Heart left ventricle (tissue), 16 donors: ENCODE results near the gene IPO5. TPM values are rescaled to one million over a fixed set of nuclear protein-coding genes. Genes with fewer than 3 reads are reported as not detected.

Experiments
- ATAC-seq, 4 donors: fragments of 200-7000 bp; cut with Tn5 transposase; one replicate each; pipeline ENCODE4 v1.9.1; 2020 to 2022; ENCODE audit warnings: moderate library complexity in 4 of 4, mild to moderate bottlenecking in 3 of 4, moderate number of reproducible peaks in 1 of 4
- DNase-seq, 5 donors: peaks; one replicate each; pipeline ENCODE4 v3.0.0-alpha.2; 2020
- H3K27ac ChIP-seq, 12 donors: fragments of 200-600 bp; sonication (generic) in 4 of 12; one replicate each; pipeline versions ENCODE4 v1.5.0 to v1.8.0; 2016 to 2022; ENCODE audit warnings: mild to moderate bottlenecking in 2 of 12
- H3K27me3 ChIP-seq, 9 donors: fragments of 200-600 bp; sonication (generic) in 2 of 9; one replicate each; pipeline versions ENCODE4 v1.5.1 to v1.8.0; 2016 to 2022; ENCODE audit warnings: mild to moderate bottlenecking in 3 of 9
- H3K36me3 ChIP-seq, 9 donors: fragments of 200-600 bp; sonication (generic) in 2 of 9; one replicate each; pipeline versions ENCODE4 v1.5.0 to v1.8.0; 2018 to 2022; ENCODE audit warnings: mild to moderate bottlenecking in 2 of 9
- H3K4me1 ChIP-seq, 12 donors: fragments of 200-600 bp; sonication (generic) in 4 of 12; one replicate each; pipeline versions ENCODE4 v1.5.0 to v1.8.0; 2016 to 2022; ENCODE audit warnings: mild to moderate bottlenecking in 3 of 12
- H3K4me3 ChIP-seq, 12 donors: fragments of 200-600 bp; sonication (generic) in 4 of 12; one replicate each; pipeline versions ENCODE4 v1.5.0 to v1.8.0; 2017 to 2022; ENCODE audit warnings: mild to moderate bottlenecking in 9 of 12, moderate library complexity in 4 of 12
- H3K9me3 ChIP-seq, 12 donors: fragments of 200-600 bp; sonication (generic) in 4 of 12; one replicate each; pipeline versions ENCODE4 v1.5.0 to v1.8.0; 2016 to 2022; ENCODE audit warnings: mild to moderate bottlenecking in 1 of 12
- POLR2A ChIP-seq, 2 donors: fragments of 450-650 bp; IDR thresholded peaks; one replicate each; pipeline ENCODE4 v1.6.1; 2017; ENCODE audit warnings: antibody characterized with exemption in 2 of 2, mild to moderate bottlenecking in 2 of 2, moderate library complexity in 2 of 2
- WGBS, 4 donors: extraction: QIAGEN DNeasy Blood & Tissue Kit in 2 of 4; methylation state at CpG; one replicate each; pipeline versions ENCODE4 v1.1.5 to v1.1.7; 2013 to 2018; 5-methylcytosine and 5-hydroxymethylcytosine counted together
- intact Hi-C, 10 donors: fragments of 100-400 bp; cut with DNase I; formaldehyde crosslinking; loops; one replicate each; pipeline versions ENCODE4 v1.11.1 to v1.14.2; 2022
- long read RNA-seq, 3 donors: library from polyadenylated mRNA; unstranded; transcript quantifications; one replicate each; pipeline ENCODE4 v2.0.0, GENCODE V29; 2020 to 2021
- polyA plus RNA-seq, 2 donors: library from polyadenylated mRNA; stranded (reverse); fragments of 200-250 nt; gene quantifications; one replicate each; pipeline ENCODE4 v1.2.3, GENCODE V29; 2013
- total RNA-seq, 9 donors: library from RNA; depleted of rRNA in 2 of 9; stranded (reverse); fragments of >200 nt in 2 of 9; fragmentation: NEBNext Ultra II Directional in 3 of 9; extraction: Animal tissue kit (Norgen Biotek cat#: 25700) in 3 of 9; gene quantifications; one replicate each; pipeline versions ENCODE4 v1.1.0 to v1.2.4, GENCODE V29; 2016 to 2023
- TF ChIP-seq, protein P1 (sequence below), 12 donors: fragments of 200-600 bp; sonication (generic) in 4 of 12; IDR thresholded peaks; one replicate each; pipeline versions ENCODE4 v1.5.0 to v1.8.0; 2018 to 2022; ENCODE audit warnings: antibody characterized with exemption in 12 of 12, mild to moderate bottlenecking in 5 of 12
- donor health status: ischemic (EF 13 %, LVEDD 7.1; RV severe dilation, severe dysfunction).
- donor health status: healthy with polysubstance abuse.
- donor health status: DM: no; HTN: yes; CAD: no.
- donor health status: DM: no; HTN: no; CAD: no.
- donor health status: ischemic (EF 25% LVEDD 6.9; RV normal size, moderate dysfunction).
- donor health status: ischemic (EF 25% LVEDD 5.7; RV mildly dilated, moderate dysfunction).
- donor health status: healthy.
- donor health status: DM: yes; HTN: yes; CAD: no.
- donor health status: ischemic (EF 35%, LVEDD 5.7; RV mildly dilated, moderate dysfunction).
- donor health status: nonischemic (EF 11% LVEDD 7.7; RV severe dilation, severe dysfunction).
- donor health status: DM: yes; HTN: yes; CAD: no.
- donor health status: PGD.
- donor health status: ischemic (EF 29% LVEDD 5.4; RV normal size, mild dysfunction).
- donor health status: nonischemic (EF 23%, LVEDD 6.1; RV moderate dilation, normal function).

IPO5 gene
- total RNA-seq (100 to 1,000 TPM in 5 of 9 donors, 10 to 100 TPM in 4; 69.0 to 219 (median 111) TPM), polyA plus RNA-seq (100 to 1,000 TPM in 1 of 2 donors, 10 to 100 TPM in 1; 18.4 to 153 TPM)
- long read RNA-seq, donor 1, transcript IPO5-222 (26 exons, 3,419 nt): major isoform, 68 of 109 reads
- long read RNA-seq, donor 1, partial matches to known transcripts: 37 of 109 reads
- long read RNA-seq, donor 1, other reads (novel, unspliced or antisense): 3 of 109 reads
- long read RNA-seq, donor 2, transcript IPO5-222 (26 exons, 3,419 nt): major isoform, 202 of 317 reads
- long read RNA-seq, donor 2, partial matches to known transcripts: 105 of 317 reads
- long read RNA-seq, donor 2, other reads (novel, unspliced or antisense): 10 of 317 reads
- long read RNA-seq, donor 3, transcript IPO5-222 (26 exons, 3,419 nt): major isoform, 178 of 256 reads
- long read RNA-seq, donor 3, partial matches to known transcripts: 65 of 256 reads
- long read RNA-seq, donor 3, other reads (novel, unspliced or antisense): 12 of 256 reads

DNA sequence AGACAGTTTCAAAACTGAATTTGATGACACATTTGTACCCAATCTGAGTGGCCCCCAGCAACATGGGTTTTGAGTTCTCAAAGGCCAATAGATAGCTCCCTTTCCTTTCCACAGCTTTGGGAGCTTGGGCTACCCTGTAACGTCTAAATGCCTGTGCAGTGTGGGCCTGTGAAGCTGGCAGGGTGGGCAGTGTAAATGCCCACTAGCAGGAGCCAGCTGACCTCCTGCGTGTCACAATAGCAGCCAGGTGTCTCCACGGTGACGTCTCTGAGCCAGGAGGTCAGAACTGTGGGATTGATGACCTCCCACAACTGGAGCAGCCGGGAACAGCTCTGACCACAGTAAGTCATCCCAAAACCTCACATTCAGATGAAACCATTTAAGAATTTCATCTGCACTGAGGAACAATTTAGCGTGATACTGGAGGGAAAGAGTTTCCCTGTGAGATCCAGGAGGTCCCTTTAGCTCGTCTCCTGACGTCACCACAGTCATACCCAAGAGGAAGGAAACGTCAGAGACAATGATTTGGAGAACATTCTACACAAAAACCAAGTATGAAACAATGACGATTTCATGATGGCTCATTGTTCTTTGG is at the start of gene IPO5:
Gene IPO5, plus strand, starts transcription at position 300 of the 595 bp plus-strand sequence. CDS start 23,022 bp downstream, outside the sequence.
- no peaks in the 10 kb centered on the region for H3K4me1 ChIP-seq
- H3K9me3 ChIP-seq: no peaks in the 10 kb centered on the region
- H3K27me3 ChIP-seq: no peaks in the 10 kb centered on the region
- 65 to 73% (median 70%) methylated on average over 10 of the region's 10 CpGs for WGBS, 4 donors
- H3K4me3 ChIP-seq: no peak within 1 kb of the TSS
- ATAC-seq: no peak
- intact Hi-C loops: no loop called here
- no peak within 1 kb of the TSS for H3K27ac ChIP-seq
- no peak for DNase-seq
- H3K36me3 ChIP-seq: no peaks in the 10 kb centered on the region
- no peak for TF ChIP-seq POLR2A (IDR thresholded peaks at IDR 0.05)
- TF ChIP-seq, protein P1, sequence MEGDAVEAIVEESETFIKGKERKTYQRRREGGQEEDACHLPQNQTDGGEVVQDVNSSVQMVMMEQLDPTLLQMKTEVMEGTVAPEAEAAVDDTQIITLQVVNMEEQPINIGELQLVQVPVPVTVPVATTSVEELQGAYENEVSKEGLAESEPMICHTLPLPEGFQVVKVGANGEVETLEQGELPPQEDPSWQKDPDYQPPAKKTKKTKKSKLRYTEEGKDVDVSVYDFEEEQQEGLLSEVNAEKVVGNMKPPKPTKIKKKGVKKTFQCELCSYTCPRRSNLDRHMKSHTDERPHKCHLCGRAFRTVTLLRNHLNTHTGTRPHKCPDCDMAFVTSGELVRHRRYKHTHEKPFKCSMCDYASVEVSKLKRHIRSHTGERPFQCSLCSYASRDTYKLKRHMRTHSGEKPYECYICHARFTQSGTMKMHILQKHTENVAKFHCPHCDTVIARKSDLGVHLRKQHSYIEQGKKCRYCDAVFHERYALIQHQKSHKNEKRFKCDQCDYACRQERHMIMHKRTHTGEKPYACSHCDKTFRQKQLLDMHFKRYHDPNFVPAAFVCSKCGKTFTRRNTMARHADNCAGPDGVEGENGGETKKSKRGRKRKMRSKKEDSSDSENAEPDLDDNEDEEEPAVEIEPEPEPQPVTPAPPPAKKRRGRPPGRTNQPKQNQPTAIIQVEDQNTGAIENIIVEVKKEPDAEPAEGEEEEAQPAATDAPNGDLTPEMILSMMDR (IDR thresholded peaks at IDR 0.05): no peak

DNA sequence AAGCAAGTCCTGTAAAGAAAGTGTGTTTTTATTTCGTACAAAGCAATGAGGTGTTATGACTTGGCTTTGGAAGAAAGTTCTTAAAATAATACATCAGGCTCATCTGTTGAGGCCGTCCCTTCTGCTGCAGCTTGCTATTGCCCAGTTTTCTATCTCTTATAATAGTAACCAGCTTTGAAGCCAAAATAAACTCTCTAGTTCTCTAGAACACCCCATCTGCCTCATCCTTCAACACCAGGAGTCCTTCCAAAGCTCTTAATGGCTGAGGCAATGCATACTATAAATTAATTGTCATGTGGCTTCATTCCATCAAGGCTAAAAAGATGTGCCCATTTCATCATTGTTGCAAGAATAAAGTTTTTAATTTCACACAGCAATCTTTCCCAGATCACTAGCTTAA is 49.4 kb upstream of the IPO5 start:
- DNase-seq (no peak), ATAC-seq (peak; percentile 78 to 94 (median 80))
- TF ChIP-seq POLR2A (IDR thresholded peaks at IDR 0.05): no peak
- TF ChIP-seq, protein P1 (IDR thresholded peaks at IDR 0.05): no peak
- H3K9me3 ChIP-seq: peaks cover 0 to 7% (median 0%) of the 10 kb centered on the region in 12 donors
- peak overlapping the region in 1 of 12 donors; percentile 36 for H3K27ac ChIP-seq
- no peaks in the 10 kb centered on the region for H3K4me1 ChIP-seq
- H3K36me3 ChIP-seq: no peaks in the 10 kb centered on the region
- intact Hi-C loops: no loop called here
- H3K27me3 ChIP-seq: no peaks in the 10 kb centered on the region
- WGBS, 4 donors: 31 to 59% (median 38%) methylated on average over 2 of the region's 2 CpGs
- no peak overlapping the region for H3K4me3 ChIP-seq

DNA sequence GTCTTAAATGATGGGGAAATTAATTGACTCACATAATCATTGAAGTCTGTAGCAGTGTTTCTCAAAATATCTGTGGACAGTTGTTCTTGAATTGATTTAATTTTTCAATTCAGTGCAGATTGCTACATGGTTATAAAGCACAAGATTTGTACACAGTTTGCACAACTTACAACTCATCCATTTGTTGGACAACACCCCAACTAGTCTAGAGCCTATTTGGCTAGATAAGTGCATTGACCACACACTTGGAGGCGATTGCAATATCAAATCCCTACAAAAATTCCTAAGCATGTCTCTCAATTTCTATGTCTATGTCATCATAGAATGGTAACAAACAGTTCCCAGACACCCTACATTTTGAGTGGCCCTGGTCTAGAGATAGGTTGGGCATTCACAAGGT is 48.0 kb upstream of the IPO5 start:
- DNase-seq (no peak), ATAC-seq (no peak)
- no peaks in the 10 kb centered on the region for H3K27me3 ChIP-seq
- H3K4me1 ChIP-seq: no peaks in the 10 kb centered on the region
- H3K4me3 ChIP-seq: no peak overlapping the region
- no peaks in the 10 kb centered on the region for H3K36me3 ChIP-seq
- 79 to 93% (median 85%) methylated on average over 1 of the region's 1 CpG for WGBS, 4 donors
- no peak for TF ChIP-seq POLR2A (IDR thresholded peaks at IDR 0.05)
- TF ChIP-seq, protein P1 (IDR thresholded peaks at IDR 0.05): no peak
- H3K27ac ChIP-seq: no peak overlapping the region
- peaks cover 0 to 8% (median 0%) of the 10 kb centered on the region in 12 donors for H3K9me3 ChIP-seq
- intact Hi-C loops: no loop called here
